ENCODE data around the gene SLC25A13.

Gene SLC25A13

GRCh38 chr7:96084881-96085553, 236.9 kb downstream of the SLC25A13 start:
- DNase-seq, result peak; percentile 47

GRCh38 chr7:96080027-96080426, 241.9 kb downstream of the SLC25A13 start:
- no peak for DNase-seq

- no peak for DNase-seq
Observed at GRCh38 chr7:96076350-96076707, 245.6 kb downstream of the SLC25A13 start.

- peak; percentile 63 for DNase-seq
Observed at GRCh38 chr7:96075510-96076349, 246.2 kb downstream of the SLC25A13 start.

GRCh38 chr7:96074871-96075270, 247.0 kb downstream of the SLC25A13 start:
- no peak for DNase-seq

Data from fibroblast of upper back skin (primary cell).